ENCODE data around the gene MTM1. TPM values are rescaled to one million over a fixed set of nuclear protein-coding genes. Genes with fewer than 3 reads are reported as not detected.

Gene MTM1
- total RNA-seq, 3 donors from 2014 or later (not counting 1 experiment from before 2014, with no cell fraction given), result 4.8 to 16.6 (median 6.1) TPM

GRCh38 chrX:150540965-150541364, 27.5 kb upstream of the MTM1 start:
- no peak overlapping the region for H3K4me3 ChIP-seq (ENCODE audit: low read length)
- no peak for ATAC-seq
- 84% methylated on average over 6 of the region's 6 CpGs for WGBS (ENCODE audit: insufficient coverage)
- no peak overlapping the region for H3K4me3 Mint-ChIP-seq
- H3K27me3 ChIP-seq (ENCODE audit: control insufficient read depth, insufficient read depth, low read length), result no peaks in the 10 kb centered on the region
- TF ChIP-seq CTCF (IDR thresholded peaks at IDR 0.05), result no peak
- no peak overlapping the region for H3K27ac Mint-ChIP-seq
- intact Hi-C loops (cut with micrococcal nuclease), result no loop called here
- H3K36me3 ChIP-seq (ENCODE audit: control insufficient read depth, insufficient read depth, low read length), result no peaks in the 10 kb centered on the region
- peaks cover 0 to 10% of the 10 kb centered on the region in 2 donors for H3K4me1 Mint-ChIP-seq
- H3K9me3 Mint-ChIP-seq, result no peaks in the 10 kb centered on the region
- H3K4me1 ChIP-seq (ENCODE audit: control insufficient read depth, insufficient read depth, low read length), result peaks cover 29% of the 10 kb centered on the region
- peaks cover 8% of the 10 kb centered on the region for H3K9me3 ChIP-seq (ENCODE audit: control insufficient read depth, insufficient read depth, low read length)
- no peak for DNase-seq
- H3K27ac ChIP-seq (ENCODE audit: low read length), result no peak overlapping the region
- no peaks in the 10 kb centered on the region for H3K36me3 Mint-ChIP-seq
- peaks cover 0 to 8% of the 10 kb centered on the region in 2 donors for H3K27me3 Mint-ChIP-seq (ENCODE audit: low read depth in 2 of 2)

DNA sequence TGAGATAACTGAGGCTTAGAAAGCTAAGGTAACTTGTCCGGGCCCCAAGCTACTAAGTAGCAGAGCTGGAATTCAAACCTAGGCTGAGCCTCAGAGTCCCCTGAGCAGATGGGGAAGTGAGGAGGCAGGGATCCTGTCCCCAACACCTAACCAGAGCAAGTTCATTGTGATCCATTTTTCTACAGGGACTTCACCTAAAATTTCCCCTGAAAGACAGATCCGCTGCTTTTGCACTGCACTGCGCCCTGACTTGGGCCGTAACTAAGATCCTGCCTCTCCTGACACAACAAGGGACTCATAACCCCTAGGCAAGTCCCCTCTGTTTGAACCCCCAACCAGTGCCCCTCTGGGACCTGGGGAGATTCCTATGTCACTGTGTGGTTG, 25.6 kb upstream of the MTM1 start:
- no peak overlapping the region for H3K27ac Mint-ChIP-seq
- no peaks in the 10 kb centered on the region for H3K36me3 Mint-ChIP-seq
- H3K4me3 ChIP-seq (ENCODE audit: low read length), result no peak overlapping the region
- peaks cover 0 to 8% of the 10 kb centered on the region in 2 donors for H3K27me3 Mint-ChIP-seq (ENCODE audit: low read depth in 2 of 2)
- peaks cover 10 to 22% of the 10 kb centered on the region in 2 donors for H3K4me1 Mint-ChIP-seq
- intact Hi-C loops (cut with micrococcal nuclease), result no loop called here
- H3K27me3 ChIP-seq (ENCODE audit: control insufficient read depth, insufficient read depth, low read length), result no peaks in the 10 kb centered on the region
- WGBS (ENCODE audit: insufficient coverage), result 100% methylated on average over 3 of the region's 4 CpGs
- DNase-seq (no peak), ATAC-seq (no peak)
- no peak overlapping the region for H3K4me3 Mint-ChIP-seq
- H3K9me3 Mint-ChIP-seq, result no peaks in the 10 kb centered on the region
- TF ChIP-seq CTCF (IDR thresholded peaks at IDR 0.05), result no peak
- H3K27ac ChIP-seq (ENCODE audit: low read length), result no peak overlapping the region
- H3K4me1 ChIP-seq (ENCODE audit: control insufficient read depth, insufficient read depth, low read length), result peaks cover 47% of the 10 kb centered on the region
- no peaks in the 10 kb centered on the region for H3K36me3 ChIP-seq (ENCODE audit: control insufficient read depth, insufficient read depth, low read length)
- H3K9me3 ChIP-seq (ENCODE audit: control insufficient read depth, insufficient read depth, low read length), result no peaks in the 10 kb centered on the region

DNA sequence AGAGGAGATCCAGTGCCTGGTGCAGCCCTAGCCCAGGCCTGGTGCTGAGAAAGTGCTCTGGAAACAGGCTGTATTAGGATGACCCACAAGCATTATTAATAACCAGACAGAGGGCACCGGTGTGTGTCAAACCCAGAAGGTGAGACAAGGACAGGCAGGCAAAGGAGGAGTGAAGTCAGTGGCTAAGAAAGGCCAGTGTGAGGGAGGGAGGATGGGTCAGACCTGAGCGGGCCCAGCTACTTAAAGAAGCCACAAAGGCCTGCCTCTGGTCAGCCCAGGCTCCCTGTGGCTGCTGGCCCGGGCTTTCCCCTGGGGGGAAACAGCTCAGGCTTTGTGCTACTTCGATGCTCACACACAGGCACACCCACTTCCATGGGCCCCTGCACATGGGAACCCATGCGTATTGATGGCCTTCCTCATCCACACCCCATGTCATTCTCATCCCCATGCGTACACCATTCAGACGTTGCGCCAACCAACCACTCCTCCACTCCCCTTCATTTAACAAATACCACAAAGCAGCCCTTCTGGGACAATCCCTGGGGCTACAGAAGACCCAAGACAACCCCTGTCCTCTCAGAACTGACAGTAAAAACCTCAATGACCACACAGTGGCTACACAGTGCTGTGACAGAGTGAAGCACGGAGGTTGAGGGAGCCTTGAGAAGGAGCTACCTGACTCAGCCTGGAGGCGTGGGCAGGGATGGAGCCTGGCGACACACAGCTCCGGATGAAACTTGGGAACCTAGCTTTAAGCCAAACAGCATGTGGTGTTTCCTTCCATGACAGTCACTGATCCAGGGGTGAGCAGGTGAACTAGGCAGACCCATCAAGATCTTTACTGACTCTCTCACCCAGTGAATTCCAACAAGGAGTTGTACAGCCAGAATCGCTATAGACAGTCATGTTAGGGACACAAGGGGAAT, 24.9 kb upstream of the MTM1 start:
- no peak for TF ChIP-seq CTCF (IDR thresholded peaks at IDR 0.05)
- Mint-ChIP-seq H3K36me3 (no peaks in the 10 kb centered on the region), H3K27me3 (ENCODE audit: low read depth in 2 of 2) (peaks cover 0 to 8% of the 10 kb centered on the region in 2 donors), H3K9me3 (no peaks in the 10 kb centered on the region), H3K4me3 (no peak overlapping the region), H3K4me1 (peaks cover 16 to 29% of the 10 kb centered on the region in 2 donors), H3K27ac (no peak overlapping the region)
- H3K27ac ChIP-seq (ENCODE audit: low read length), result no peak overlapping the region
- DNase-seq (no peak), ATAC-seq (peak in 2 of 3 donors; percentile 11 to 21)
- no peaks in the 10 kb centered on the region for H3K36me3 ChIP-seq (ENCODE audit: control insufficient read depth, insufficient read depth, low read length)
- intact Hi-C loops (cut with micrococcal nuclease), result no loop called here
- H3K4me1 ChIP-seq (ENCODE audit: control insufficient read depth, insufficient read depth, low read length), result peaks cover 54% of the 10 kb centered on the region
- H3K27me3 ChIP-seq (ENCODE audit: control insufficient read depth, insufficient read depth, low read length), result no peaks in the 10 kb centered on the region
- no peaks in the 10 kb centered on the region for H3K9me3 ChIP-seq (ENCODE audit: control insufficient read depth, insufficient read depth, low read length)
- H3K4me3 ChIP-seq (ENCODE audit: low read length), result no peak overlapping the region
- WGBS (ENCODE audit: insufficient coverage), result 33% methylated on average over 13 of the region's 13 CpGs
